A673 (cell line): Measurements from ENCODE around the gene TAF9.

Experiments
- CTCF ChIP-seq: fragments of 300-800, 200-600 bp; sonication (generic); conservative IDR thresholded peaks from 2 replicates; pipeline ENCODE4 v1.5.1; 2017; ENCODE audit warnings: low read depth, mild to moderate bottlenecking, antibody characterized with exemption, low read length, moderate library complexity, mixed read lengths
- EZH2 ChIP-seq: fragments of 200-600 bp; sonication (generic); IDR thresholded peaks from 2 replicates; pipeline ENCODE4 v1.6.1; 2017; ENCODE audit warnings: borderline replicate concordance, low read depth, mild to moderate bottlenecking, mixed read lengths, antibody characterized with exemption, low read length; ENCODE audit not compliant: poor library complexity, severe bottlenecking

GRCh38 chr5:69368458-69369339, 621 bp downstream of the TAF9 start:
- TF ChIP-seq CTCF (no peak), EZH2 (no peak)
